ENCODE data around the gene NAV3. TPM values are rescaled to one million over a fixed set of nuclear protein-coding genes. Genes with fewer than 3 reads are reported as not detected.
A peak's percentile ranks its signal among the peaks of the same experiment; 100 is the strongest.

The NAV3 gene
- polyA plus RNA-seq, 1 of the 3 experiments (the other 2 are of a cell fraction): 10.5 TPM

DNA sequence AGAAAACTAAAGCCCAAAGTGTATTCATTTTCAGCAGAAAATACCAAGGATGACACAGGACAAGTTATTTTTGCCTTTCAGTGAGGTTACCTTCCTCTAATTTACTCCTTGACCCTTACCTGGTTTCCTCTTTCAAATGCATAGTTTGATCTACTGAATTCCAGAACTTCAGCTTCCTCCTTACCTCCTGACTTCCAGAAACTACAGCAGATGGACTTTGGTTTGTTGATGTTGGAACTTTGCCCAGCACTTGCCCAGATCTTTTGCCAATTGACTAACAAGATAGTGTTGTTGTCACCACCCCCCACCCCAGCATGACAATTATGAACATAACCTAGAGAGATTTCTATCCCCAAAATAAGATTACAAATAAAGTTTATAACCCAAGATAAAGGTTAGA, 63.2 kb downstream of the NAV3 start:
- H2AFZ ChIP-seq (ENCODE audit: low read depth): no peak overlapping the region
- H3K27me3 ChIP-seq (ENCODE audit: insufficient read depth): no peaks in the 10 kb centered on the region
- no peak overlapping the region for H3K27ac ChIP-seq (ENCODE audit: low read depth in 2 of 2, low read length in 1 of 2)
- TF ChIP-seq EP300 (IDR thresholded peaks at IDR 0.05; ENCODE audit: borderline replicate concordance in 1 of 2, low read depth in 1 of 2, low read length in 1 of 2) (peak in 1 of 2 experiments; percentile 37; a peak in 1 of 4 replicates), MAX (IDR thresholded peaks at IDR 0.05; ENCODE audit: low read depth) (0 out of 2 replicates have a peak, but pooled peaks have one; percentile 21), PBX3 (IDR thresholded peaks at IDR 0.05) (0 out of 2 replicates have a peak, but pooled peaks have one; percentile 23), CHD2 (IDR thresholded peaks at IDR 0.05; ENCODE audit: low read length, partially characterized antibody) (no peak), NFIC (IDR thresholded peaks at IDR 0.05; ENCODE audit: borderline replicate concordance) (peak; percentile 93), RAD21 (IDR thresholded peaks at IDR 0.05; ENCODE audit: low read length) (no peak), TEAD4 (IDR thresholded peaks at IDR 0.05; ENCODE audit: borderline replicate concordance, insufficient read depth) (no peak), TCF12 (IDR thresholded peaks at IDR 0.05) (peak; percentile 81), RXRA (IDR thresholded peaks at IDR 0.05; ENCODE audit: borderline replicate concordance, low read depth) (0 out of 2 replicates have a peak, but pooled peaks have one; percentile 11)
- TF ChIP-seq, protein P1, sequence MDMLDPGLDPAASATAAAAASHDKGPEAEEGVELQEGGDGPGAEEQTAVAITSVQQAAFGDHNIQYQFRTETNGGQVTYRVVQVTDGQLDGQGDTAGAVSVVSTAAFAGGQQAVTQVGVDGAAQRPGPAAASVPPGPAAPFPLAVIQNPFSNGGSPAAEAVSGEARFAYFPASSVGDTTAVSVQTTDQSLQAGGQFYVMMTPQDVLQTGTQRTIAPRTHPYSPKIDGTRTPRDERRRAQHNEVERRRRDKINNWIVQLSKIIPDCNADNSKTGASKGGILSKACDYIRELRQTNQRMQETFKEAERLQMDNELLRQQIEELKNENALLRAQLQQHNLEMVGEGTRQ (IDR thresholded peaks at IDR 0.05; ENCODE audit: borderline replicate concordance, low read depth, low read length): no peak
- no peaks in the 10 kb centered on the region for H3K9me2 ChIP-seq
- no peaks in the 10 kb centered on the region for H4K20me1 ChIP-seq (ENCODE audit: insufficient read depth)
- no peak for DNase-seq
- H3K4me1 ChIP-seq (ENCODE audit: control insufficient read depth in 1 of 2, insufficient read depth in 2 of 2, low read depth in 1 of 2, low read length in 1 of 2): no peaks in the 10 kb centered on the region; a peak in 1 of 4 replicates
- ChIA-PET POLR2A (no interaction called here), CTCF (no interaction called here)
- no peak overlapping the region for H3K4me2 ChIP-seq
- no peaks in the 10 kb centered on the region for H3K36me3 ChIP-seq (replicated peaks in 1 of 2; ENCODE audit: control insufficient read depth in 1 of 2, insufficient read depth in 2 of 2, low read length in 1 of 2)
- no peaks in the 10 kb centered on the region for H3K79me2 ChIP-seq (ENCODE audit: insufficient read depth)
- no peaks in the 10 kb centered on the region for H3K9me3 ChIP-seq
- H3K4me3 ChIP-seq (ENCODE audit: low read depth in 2 of 2, low read length in 1 of 2): no peak overlapping the region
- H3F3A ChIP-seq (replicated peaks; ENCODE audit: insufficient read depth): no peaks in the 10 kb centered on the region
- H3K9ac ChIP-seq: no peak overlapping the region

GRCh38 chr12:77894556-77894955, 63.9 kb downstream of the NAV3 start:
- no peaks in the 10 kb centered on the region for H3K79me2 ChIP-seq (ENCODE audit: insufficient read depth)
- H3F3A ChIP-seq (replicated peaks; ENCODE audit: insufficient read depth): no peaks in the 10 kb centered on the region
- 79% methylated on average over 2 of the region's 2 CpGs for WGBS (ENCODE audit: low lambda C conversion rate)
- ChIA-PET CTCF (no interaction called here), POLR2A (no interaction called here)
- no peaks in the 10 kb centered on the region; a peak in 1 of 4 replicates for H3K4me1 ChIP-seq (ENCODE audit: control insufficient read depth in 1 of 2, insufficient read depth in 2 of 2, low read depth in 1 of 2, low read length in 1 of 2)
- no peak overlapping the region for H2AFZ ChIP-seq (ENCODE audit: low read depth)
- DNase-seq: no peak
- no peak overlapping the region for H3K4me3 ChIP-seq (ENCODE audit: low read depth in 2 of 2, low read length in 1 of 2)
- no peaks in the 10 kb centered on the region for H3K9me2 ChIP-seq
- H3K36me3 ChIP-seq (replicated peaks in 1 of 2; ENCODE audit: control insufficient read depth in 1 of 2, insufficient read depth in 2 of 2, low read length in 1 of 2): peaks cover 0 to 1% of the 10 kb centered on the region in 2 experiments
- no peaks in the 10 kb centered on the region for H3K27me3 ChIP-seq (ENCODE audit: insufficient read depth)
- H3K4me2 ChIP-seq: no peak overlapping the region
- no peak overlapping the region for H3K27ac ChIP-seq (ENCODE audit: low read depth in 2 of 2, low read length in 1 of 2)
- H4K20me1 ChIP-seq (ENCODE audit: insufficient read depth): no peaks in the 10 kb centered on the region
- H3K9ac ChIP-seq: no peak overlapping the region
- no peaks in the 10 kb centered on the region for H3K9me3 ChIP-seq
- TF ChIP-seq EZH2phosphoT487 (IDR thresholded peaks at IDR 0.05; ENCODE audit: borderline replicate concordance, low read depth) (no peak), JUND (IDR thresholded peaks at IDR 0.05) (no peak), CHD2 (IDR thresholded peaks at IDR 0.05; ENCODE audit: low read length, partially characterized antibody) (no peak), RFX5 (IDR thresholded peaks at IDR 0.05; ENCODE audit: low read length) (no peak), RXRA (IDR thresholded peaks at IDR 0.05; ENCODE audit: borderline replicate concordance, low read depth) (no peak), SIN3A (IDR thresholded peaks at IDR 0.05; ENCODE audit: borderline replicate concordance, low read depth, low read length) (no peak), GABPA (IDR thresholded peaks at IDR 0.05; ENCODE audit: low read depth) (no peak), PBX3 (IDR thresholded peaks at IDR 0.05) (no peak), REST (IDR thresholded peaks at IDR 0.05; ENCODE audit: low read depth, low read length) (no peak), SMC3 (IDR thresholded peaks at IDR 0.05; ENCODE audit: low read depth, low read length) (no peak), MEF2A (IDR thresholded peaks at IDR 0.05; ENCODE audit: borderline replicate concordance, low read depth) (no peak), MXI1 (IDR thresholded peaks at IDR 0.05; ENCODE audit: low read depth, low read length) (no peak), TEAD4 (IDR thresholded peaks at IDR 0.05; ENCODE audit: borderline replicate concordance, insufficient read depth) (no peak)
